Prostate gland (tissue), 2 donors: ENCODE data around the gene CORO1C.

ENCODE experiments used
- CTCF ChIP-seq, 4 experiments: fragments of 200-600 bp in 2 of 4; fragments of 450-650 bp in 2 of 4; sonication (generic) in 2 of 4; IDR thresholded peaks; 1 replicate in 3 of 4; 2 replicates in 1 of 4; pipeline ENCODE4 v1.5.1; 2016 to 2019; ENCODE audit warnings: antibody characterized with exemption in 4 of 4, mild to moderate bottlenecking in 2 of 4, moderate library complexity in 2 of 4
- POLR2A ChIP-seq: fragments of 450-650 bp; IDR thresholded peaks from one replicate; pipeline ENCODE4 v1.6.1; 2016; ENCODE audit warnings: antibody characterized with exemption, mild to moderate bottlenecking
- POLR2AphosphoS5 ChIP-seq: sonication (generic); formaldehyde crosslinking; IDR thresholded peaks from one replicate; pipeline ENCODE4 v1.6.1; 2017; ENCODE audit warnings: antibody characterized with exemption

GRCh38 chr12:108622921-108623514 lies 108.3 kb downstream of the CORO1C start:
- TF ChIP-seq CTCF (IDR thresholded peaks at IDR 0.05) (no peak), POLR2A (no peak), POLR2AphosphoS5 (no peak)
